ENCODE results near the gene ADCY7. TPM values are rescaled to one million over a fixed set of nuclear protein-coding genes. Genes with fewer than 3 reads are reported as not detected.

The ADCY7 gene
- total RNA-seq, 1 experiment from 2014 or later: 4.0 TPM

DNA sequence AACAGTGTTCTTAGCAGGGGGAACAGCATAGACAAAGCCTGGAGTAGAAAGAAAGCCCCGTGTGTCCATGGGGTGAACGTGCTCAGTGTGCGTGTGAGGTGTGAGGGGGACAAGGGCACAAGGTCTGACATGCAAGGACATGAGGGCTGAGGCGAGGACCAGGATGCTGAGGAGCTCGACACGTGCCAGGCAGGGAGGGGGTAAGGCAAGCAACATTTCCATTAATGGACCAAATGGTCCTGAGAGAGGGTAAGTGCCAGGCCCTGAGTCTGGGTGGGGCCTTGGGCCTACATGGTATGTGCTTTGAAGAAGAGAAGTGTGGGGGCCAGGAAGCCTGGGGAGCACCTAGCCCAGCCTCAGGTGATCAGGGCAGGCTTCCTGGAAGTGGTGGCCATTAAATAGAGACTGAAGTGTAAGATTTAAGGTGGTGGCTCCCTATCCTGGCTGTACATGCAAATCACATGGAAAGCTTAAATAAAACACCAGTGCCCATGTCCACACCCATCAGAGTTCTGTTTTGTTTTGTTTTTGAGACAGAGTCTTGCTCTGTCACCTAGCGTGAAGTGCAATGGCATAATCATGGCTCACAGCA lies 29.3 kb downstream of the ADCY7 start:
- H3K14ac ChIP-seq (ENCODE audit: insufficient read depth, low read length): no peak overlapping the region
- no peak overlapping the region for H3K4ac ChIP-seq (ENCODE audit: low read depth, low read length)
- H4K8ac ChIP-seq (replicated peaks; ENCODE audit: insufficient read length, low read depth, low read length): no peak overlapping the region
- H2BK15ac ChIP-seq (ENCODE audit: low read depth, low read length): no peak overlapping the region
- WGBS (ENCODE audit: extremely low coverage, insufficient read length, low lambda C conversion rate): no CpG with 5 or more reads among the region's 7 CpGs
- no peaks in the 10 kb centered on the region for H3K36me3 Mint-ChIP-seq (ENCODE audit: insufficient read depth in 1 of 3, low read depth in 3 of 3)
- H3K27ac ChIP-seq (ENCODE audit: insufficient read length, low read depth, low read length): no peak overlapping the region
- H3K27me3 Mint-ChIP-seq (ENCODE audit: low read depth): no peaks in the 10 kb centered on the region
- H2AK5ac ChIP-seq (ENCODE audit: insufficient read length, low read length): no peak overlapping the region
- DNase-seq: no peak
- H3K18ac ChIP-seq (ENCODE audit: insufficient read length, low read depth, low read length): no peak overlapping the region
- no peak overlapping the region for H3K23ac ChIP-seq (ENCODE audit: insufficient read length, low read depth, low read length)
- H4K20me1 ChIP-seq (ENCODE audit: control insufficient read depth, insufficient read depth, insufficient read length): no peaks in the 10 kb centered on the region
- no peaks in the 10 kb centered on the region for H3K79me2 ChIP-seq (ENCODE audit: insufficient read depth, low read length)
- H3K9ac ChIP-seq (ENCODE audit: extremely low read depth, insufficient read length, low read length): no peak overlapping the region
- H3K4me1 Mint-ChIP-seq: peaks cover 2 to 9% of the 10 kb centered on the region in 2 experiments; a peak in 3 of 4 replicates
- TF ChIP-seq, protein P1, sequence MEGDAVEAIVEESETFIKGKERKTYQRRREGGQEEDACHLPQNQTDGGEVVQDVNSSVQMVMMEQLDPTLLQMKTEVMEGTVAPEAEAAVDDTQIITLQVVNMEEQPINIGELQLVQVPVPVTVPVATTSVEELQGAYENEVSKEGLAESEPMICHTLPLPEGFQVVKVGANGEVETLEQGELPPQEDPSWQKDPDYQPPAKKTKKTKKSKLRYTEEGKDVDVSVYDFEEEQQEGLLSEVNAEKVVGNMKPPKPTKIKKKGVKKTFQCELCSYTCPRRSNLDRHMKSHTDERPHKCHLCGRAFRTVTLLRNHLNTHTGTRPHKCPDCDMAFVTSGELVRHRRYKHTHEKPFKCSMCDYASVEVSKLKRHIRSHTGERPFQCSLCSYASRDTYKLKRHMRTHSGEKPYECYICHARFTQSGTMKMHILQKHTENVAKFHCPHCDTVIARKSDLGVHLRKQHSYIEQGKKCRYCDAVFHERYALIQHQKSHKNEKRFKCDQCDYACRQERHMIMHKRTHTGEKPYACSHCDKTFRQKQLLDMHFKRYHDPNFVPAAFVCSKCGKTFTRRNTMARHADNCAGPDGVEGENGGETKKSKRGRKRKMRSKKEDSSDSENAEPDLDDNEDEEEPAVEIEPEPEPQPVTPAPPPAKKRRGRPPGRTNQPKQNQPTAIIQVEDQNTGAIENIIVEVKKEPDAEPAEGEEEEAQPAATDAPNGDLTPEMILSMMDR (conservative IDR thresholded peaks at IDR 0.05): no peak
- H4K91ac ChIP-seq (ENCODE audit: insufficient read length, low read depth, low read length): no peak overlapping the region
- H4K5ac ChIP-seq (ENCODE audit: insufficient read length, low read depth, low read length): no peak overlapping the region
- H3T11ph ChIP-seq (ENCODE audit: low read length): no peak overlapping the region
- no peaks in the 10 kb centered on the region for H3K4me1 ChIP-seq (ENCODE audit: insufficient read depth, low read length)
- H2BK5ac ChIP-seq (ENCODE audit: insufficient read length, low read length): no peak overlapping the region
- peak overlapping the region in 1 of 3 experiments; percentile 31; a peak in 1 of 7 replicates for H3K27ac Mint-ChIP-seq
- H3K9me3 ChIP-seq (ENCODE audit: control insufficient read depth, low read depth, low read length): no peaks in the 10 kb centered on the region
- H3K56ac ChIP-seq (ENCODE audit: insufficient read length, low read depth, low read length): no peak overlapping the region
- no peak overlapping the region for H2BK120ac ChIP-seq (ENCODE audit: low read depth, low read length, poor library complexity, severe bottlenecking)
- H3K79me1 ChIP-seq (ENCODE audit: insufficient read depth, low read depth, low read length, poor library complexity, severe bottlenecking): no peaks in the 10 kb centered on the region
- H2AFZ ChIP-seq (ENCODE audit: low read length): no peak overlapping the region
- no peaks in the 10 kb centered on the region for H3K9me3 Mint-ChIP-seq
- no peak overlapping the region for H2BK12ac ChIP-seq (ENCODE audit: insufficient read length, low read depth, low read length)
- H3K4me2 ChIP-seq (ENCODE audit: insufficient read depth, insufficient read length, low read length): no peak overlapping the region
- no peaks in the 10 kb centered on the region for H3K27me3 ChIP-seq (ENCODE audit: insufficient read depth, low read length)
- no peak overlapping the region for H3K4me3 Mint-ChIP-seq
- no peaks in the 10 kb centered on the region for H3K23me2 ChIP-seq (ENCODE audit: insufficient read length, low read depth, low read length, poor library complexity, severe bottlenecking)
- H2BK20ac ChIP-seq (ENCODE audit: low read depth, low read length, poor library complexity, severe bottlenecking): no peak overlapping the region

Data from H9 (cell line).